GM18511 (cell line): Measurements from ENCODE around the gene IQSEC1.

ENCODE experiments used
- ATAC-seq: cut with Tn5 transposase; IDR thresholded peaks from one replicate; pipeline ENCODE4 v1.9.1; 2021; ENCODE audit warnings: mild to moderate bottlenecking, moderate library complexity; ENCODE audit not compliant: unreplicated experiment

Gene IQSEC1

DNA sequence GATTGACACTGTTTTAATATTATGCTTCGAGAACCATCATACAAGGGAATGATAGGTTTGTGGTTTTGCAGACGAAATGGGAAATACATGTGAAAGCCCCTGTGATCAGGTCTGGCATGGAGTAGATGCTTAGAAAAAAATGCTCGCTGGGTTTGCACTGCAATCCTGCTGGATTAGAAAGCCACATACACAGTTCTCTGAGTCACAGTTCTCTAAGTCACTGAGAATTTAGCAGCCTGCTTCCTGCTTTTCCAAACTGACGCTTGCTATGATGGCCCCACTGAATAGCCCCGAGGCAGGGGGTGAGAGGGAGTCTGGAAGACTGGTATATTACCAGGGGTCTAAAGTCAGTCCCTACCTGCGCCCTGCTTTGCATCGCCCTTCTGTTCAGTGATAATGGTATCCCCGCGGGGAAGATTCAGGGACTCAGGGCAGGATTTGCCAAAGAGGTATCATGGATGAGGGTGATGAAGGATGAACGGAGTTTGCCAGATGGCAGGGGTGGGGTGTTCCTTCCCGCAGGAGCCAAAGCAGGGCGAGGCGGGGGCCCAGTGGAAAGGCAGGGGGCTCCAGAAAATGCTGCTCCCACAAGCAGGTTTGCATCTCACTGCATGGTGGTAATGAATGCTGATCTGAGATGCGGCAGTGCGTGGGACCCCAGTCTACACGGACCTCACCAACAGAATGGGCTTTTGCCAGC lies 82.3 kb downstream of the IQSEC1 start:
- no peak for ATAC-seq

DNA sequence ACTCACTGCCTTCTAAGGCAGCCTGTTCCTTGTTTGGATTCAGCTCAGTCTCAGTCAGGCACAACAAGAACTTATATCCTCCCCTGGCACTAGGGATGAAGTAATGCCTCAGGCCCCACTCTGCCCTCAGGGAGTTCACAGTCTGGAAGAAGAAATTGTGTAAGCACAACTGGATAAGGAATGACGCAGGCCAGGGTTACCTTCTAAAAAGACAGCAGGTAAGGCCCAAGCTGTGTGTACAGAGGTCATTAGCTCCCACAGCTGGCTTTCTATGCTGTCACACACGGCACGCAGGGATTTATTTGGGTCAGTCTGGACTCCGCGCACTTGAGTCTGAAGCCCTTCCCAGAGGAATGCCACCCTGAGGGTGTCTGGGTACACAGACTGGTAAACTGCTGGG lies 82.9 kb downstream of the IQSEC1 start:
- no peak for ATAC-seq

GRCh38 chr3:12988728-12989454 lies 84.3 kb downstream of the IQSEC1 start:
- no peak for ATAC-seq

DNA sequence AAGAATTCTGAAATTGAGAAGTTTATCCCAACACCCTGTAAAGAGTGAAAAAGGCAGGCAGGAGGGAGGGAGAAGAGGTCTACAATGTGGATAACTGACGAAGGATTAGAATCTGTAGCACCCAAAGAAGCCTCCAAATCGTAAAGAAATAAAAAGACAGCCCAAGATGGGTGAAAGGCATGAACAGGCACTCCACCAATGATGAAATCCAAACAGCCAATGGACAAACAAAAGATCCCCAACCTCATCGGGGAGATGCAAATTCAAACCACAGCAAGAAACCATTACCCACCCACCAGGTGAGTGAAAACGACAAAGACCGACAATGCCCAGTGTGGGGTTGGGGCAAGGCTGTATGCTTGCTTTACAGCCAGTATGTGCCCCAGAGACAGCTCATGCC lies 85.6 kb downstream of the IQSEC1 start:
- no peak for ATAC-seq

DNA sequence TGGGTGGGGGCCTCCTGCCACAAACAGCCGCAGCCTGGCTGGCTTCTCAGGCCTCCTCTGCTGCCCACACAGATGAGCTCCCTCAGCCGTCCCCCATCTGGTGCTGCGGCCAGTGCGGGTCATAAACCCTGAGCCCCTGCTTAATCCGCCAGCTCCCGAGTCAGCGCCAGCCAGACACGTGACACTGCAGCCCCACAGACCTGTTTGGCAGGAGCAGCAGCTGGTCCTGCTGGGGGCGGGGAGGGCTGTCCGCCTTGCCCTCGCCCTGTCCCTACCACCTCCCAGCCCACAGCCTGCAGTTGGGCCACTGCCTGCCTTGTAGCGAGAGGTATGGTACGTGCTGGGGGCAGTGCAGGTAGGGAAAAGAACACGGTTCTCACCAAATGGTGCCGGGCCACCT lies 86.2 kb downstream of the IQSEC1 start:
- no peak for ATAC-seq

- no peak for ATAC-seq
Measured at GRCh38 chr3:12986521-12986920, 86.7 kb downstream of the IQSEC1 start.

GRCh38 chr3:12986031-12986430 lies 87.2 kb downstream of the IQSEC1 start:
- no peak for ATAC-seq

GRCh38 chr3:12985148-12985547 lies 88.1 kb downstream of the IQSEC1 start:
- ATAC-seq = no peak

- peak; percentile 49 for ATAC-seq
Measured at GRCh38 chr3:12984023-12984823, 89.0 kb downstream of the IQSEC1 start.

DNA sequence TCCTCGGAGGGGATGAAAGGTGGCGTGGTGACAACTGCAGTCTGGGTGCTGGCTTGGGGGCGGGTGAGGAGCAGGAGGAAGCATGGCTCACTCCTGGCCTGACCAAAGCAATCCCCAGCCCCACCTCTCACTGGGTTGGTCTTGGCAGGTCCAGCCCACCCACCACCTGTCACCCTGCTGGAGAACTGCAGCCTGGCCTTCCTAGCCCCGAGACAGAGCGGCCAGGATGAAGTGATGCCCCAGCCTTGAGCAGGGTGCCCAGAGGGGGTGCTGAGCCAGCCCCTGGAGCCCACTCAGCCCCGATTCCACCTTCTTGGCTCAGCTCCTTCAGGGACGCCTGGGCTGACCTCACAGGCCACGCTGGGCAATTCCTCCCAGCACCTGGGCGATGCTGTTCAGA lies 89.9 kb downstream of the IQSEC1 start:
- peak; percentile 21 for ATAC-seq

DNA sequence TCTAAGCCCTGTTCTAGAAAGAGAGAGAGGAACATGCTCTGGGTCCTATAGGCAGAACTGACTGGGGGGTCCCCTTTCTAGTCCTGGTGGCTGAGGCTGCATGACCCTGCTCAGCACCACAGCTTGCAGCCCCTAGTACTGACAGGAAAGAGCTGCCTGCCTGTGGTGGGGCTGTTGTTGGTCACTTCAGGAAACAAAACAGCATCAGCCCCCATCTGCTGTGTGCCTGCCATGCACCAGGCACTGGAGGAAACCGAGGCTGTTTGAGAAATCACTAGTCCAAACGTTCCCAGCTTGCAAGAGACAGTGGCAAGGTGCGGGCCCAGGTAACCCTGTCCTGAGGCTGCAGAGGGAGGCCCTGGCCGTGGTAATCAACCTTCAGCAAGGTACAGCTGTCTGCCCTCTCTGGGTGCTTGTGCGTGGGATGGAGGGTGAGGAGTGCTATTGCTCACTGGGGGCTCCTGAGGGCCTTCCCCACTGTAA lies 90.6 kb downstream of the IQSEC1 start:
- ATAC-seq = peak; percentile 72

- no peak for ATAC-seq
Measured at GRCh38 chr3:12981306-12982275, 91.6 kb downstream of the IQSEC1 start.

DNA sequence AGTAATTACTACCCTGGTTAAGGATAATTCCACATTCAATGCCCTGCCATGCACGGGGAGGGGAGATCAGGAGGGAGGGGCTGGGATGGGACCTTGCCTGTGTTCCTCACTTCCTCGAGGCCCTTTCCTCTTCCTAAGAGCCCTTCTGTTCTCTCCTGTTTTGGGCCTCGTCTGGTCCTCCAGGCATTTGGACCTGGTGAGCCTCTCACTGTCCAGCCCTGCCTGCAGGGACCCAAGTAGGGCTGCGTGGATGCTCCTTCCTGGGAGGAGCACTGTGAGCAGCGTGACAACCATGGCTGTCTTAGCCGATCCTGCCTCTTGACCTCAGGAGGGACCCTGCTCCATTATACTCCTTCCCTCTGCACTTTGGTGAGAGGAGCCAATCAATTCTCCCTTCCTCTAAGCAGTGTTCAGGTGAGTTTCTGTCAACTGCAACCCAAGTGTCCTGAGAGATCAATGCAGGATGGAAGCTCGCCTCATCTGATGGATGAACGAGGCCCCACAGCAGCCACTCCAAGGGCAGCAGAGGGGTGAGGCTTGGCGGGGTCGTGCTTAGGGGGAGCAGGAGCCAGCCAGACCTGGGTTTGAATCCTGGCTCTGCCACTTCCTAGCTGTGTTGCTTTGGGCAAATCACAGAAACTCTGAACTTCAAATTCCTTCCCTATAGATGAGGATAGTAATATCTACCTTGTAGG lies 92.5 kb downstream of the IQSEC1 start:
- no peak for ATAC-seq

- no peak for ATAC-seq
Measured at GRCh38 chr3:12979947-12980487, 93.2 kb downstream of the IQSEC1 start.

DNA sequence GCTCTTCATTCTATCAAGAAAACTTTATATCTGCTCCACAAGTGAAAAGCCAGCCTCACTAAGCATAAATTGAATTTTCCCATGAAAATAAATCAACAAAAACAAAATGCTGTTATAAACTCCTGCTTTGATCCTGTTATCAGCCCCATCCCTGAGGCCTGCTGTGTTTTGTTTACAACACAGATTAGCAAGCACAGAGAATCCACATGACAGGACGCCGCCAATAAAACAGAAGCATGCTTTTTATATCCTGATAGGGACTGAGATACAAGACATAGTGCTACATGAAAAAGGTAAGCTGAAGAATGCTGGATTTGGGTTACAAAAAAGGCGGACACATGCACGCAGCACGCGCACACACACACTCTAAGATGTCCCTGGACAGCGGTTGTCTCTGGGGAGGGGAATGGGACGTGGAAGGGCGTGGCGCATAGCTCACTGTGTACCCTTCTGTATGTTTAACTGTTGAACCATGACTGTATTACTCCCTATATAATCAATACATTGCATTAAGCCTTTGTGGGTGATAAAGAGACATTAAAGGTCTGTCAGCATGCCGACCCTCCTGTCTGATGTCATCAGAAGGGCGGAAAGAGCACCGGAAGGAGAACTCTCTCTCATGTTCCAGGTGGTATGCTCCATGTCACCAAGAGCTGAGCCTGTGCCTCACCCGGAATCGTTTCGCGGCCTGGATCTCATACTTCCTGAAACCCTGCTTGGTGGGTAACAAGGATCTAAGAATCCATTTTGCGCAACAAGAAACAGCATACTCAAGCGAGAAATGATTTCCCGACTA lies 93.9 kb downstream of the IQSEC1 start:
- ATAC-seq = no peak

DNA sequence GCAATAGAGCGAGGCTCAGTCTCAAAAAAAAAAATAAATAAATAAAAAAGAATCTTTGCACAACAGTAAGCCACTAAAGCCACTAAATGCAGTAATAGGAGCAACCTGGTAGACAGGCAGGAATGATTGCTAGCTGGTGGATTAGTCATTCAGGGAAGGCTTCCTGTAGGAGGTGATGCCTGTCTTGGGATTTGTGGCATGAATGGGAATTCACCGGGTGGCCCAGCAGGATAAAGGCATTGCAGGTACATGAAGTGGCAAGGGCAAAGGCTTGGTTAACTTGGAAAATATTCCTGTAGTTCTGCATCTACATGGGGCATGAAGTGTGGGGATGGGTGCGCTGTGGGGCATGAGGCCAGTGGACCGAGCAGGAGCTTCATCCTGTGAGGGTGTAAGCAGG lies 94.5 kb downstream of the IQSEC1 start:
- no peak for ATAC-seq

- no peak for ATAC-seq
Measured at GRCh38 chr3:12977117-12977808, 96.0 kb downstream of the IQSEC1 start.
